B cell (primary cell): ENCODE measurements around the gene OTUB2.

Source experiments
- CTCF ChIP-seq: fragments of 200-600 bp; IDR thresholded peaks from one replicate; pipeline ENCODE4 v1.8.0; 2022; ENCODE audit warnings: antibody characterized with exemption, mild to moderate bottlenecking
- EZH2 ChIP-seq: IDR thresholded peaks from 2 replicates; pipeline ENCODE4 v1.6.1; 2012; ENCODE audit warnings: borderline replicate concordance, low read depth, mild to moderate bottlenecking, moderate library complexity, low read length; ENCODE audit not compliant: insufficient read depth, poor library complexity, severe bottlenecking

DNA sequence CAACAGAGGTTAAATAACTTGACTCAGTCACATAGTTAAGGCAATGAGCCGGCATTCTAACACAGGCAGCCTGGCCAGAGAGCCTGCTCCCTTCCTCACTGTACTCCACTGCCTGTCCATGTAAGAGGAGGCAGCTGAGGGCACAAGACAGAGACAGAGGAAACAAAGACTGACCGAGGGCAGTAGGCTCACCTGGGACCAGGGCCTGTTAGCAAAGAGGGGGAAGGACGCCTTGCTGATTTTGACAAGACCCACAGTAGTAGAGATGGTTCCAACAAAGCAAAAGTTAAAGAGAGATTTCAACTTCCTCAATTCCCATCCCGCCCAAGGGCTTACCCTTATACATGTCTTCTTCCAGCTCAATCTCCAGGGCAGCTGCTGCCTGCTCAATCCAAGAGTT, 26.5 kb downstream of the OTUB2 start:
- TF ChIP-seq CTCF (no peak), EZH2 (no peak)
